H1 (cell line): ENCODE data around the gene MYOC. TPM values are rescaled to one million over a fixed set of nuclear protein-coding genes. Genes with fewer than 3 reads are reported as not detected.

ENCODE experiments used
- ASH2L ChIP-seq: fragments of 200-600, 300-600 bp; sonication (generic); IDR thresholded peaks from one replicate; pipeline ENCODE4 v1.7.1; 2017; ENCODE audit warnings: low read length
- BCL11A ChIP-seq, 2 experiments: IDR thresholded peaks; one replicate each; pipeline ENCODE4 v1.6.1; 2011; ENCODE audit warnings: low read depth in 2 of 2, low read length in 2 of 2, mild to moderate bottlenecking in 2 of 2
- BRCA1 ChIP-seq: IDR thresholded peaks from 2 replicates; pipeline ENCODE4 v1.6.1; 2012; ENCODE audit warnings: low read depth, low read length, improper control_type of control experiment
- CBX5 ChIP-seq: fragments of 300-800, 300-1000 bp; sonication (generic); IDR thresholded peaks from 2 replicates; pipeline ENCODE4 v1.7.1; 2016; ENCODE audit warnings: antibody characterized with exemption, low read length, low read depth
- CREB1 ChIP-seq: IDR thresholded peaks from 2 replicates; pipeline ENCODE4 v1.6.1; 2012; ENCODE audit warnings: inconsistent platforms
- CTBP2 ChIP-seq: IDR thresholded peaks from 2 replicates; pipeline ENCODE4 v1.7.0; 2011; ENCODE audit warnings: borderline replicate concordance, mild to moderate bottlenecking, moderate library complexity, mixed read lengths, low read length; ENCODE audit not compliant: insufficient read depth, insufficient read length
- CTCF ChIP-seq, 3 experiments: IDR thresholded peaks; 1 replicate in 2 of 3; 2 replicates in 1 of 3; pipeline versions ENCODE4 v1.5.1 to v1.6.1; 2011; ENCODE audit warnings: low read length in 3 of 3, mild to moderate bottlenecking in 3 of 3, inconsistent platforms in 2 of 3, low read depth in 1 of 3, moderate library complexity in 1 of 3; ENCODE audit not compliant: insufficient read depth in 1 of 3; ENCODE audit errors: control extremely low read depth in 1 of 3
- E2F6 ChIP-seq: IDR thresholded peaks from 2 replicates; pipeline ENCODE4 v1.6.1; 2012; ENCODE audit warnings: inconsistent platforms
- EZH2 ChIP-seq: fragments of 200-600 bp; sonication (generic); IDR thresholded peaks from 2 replicates; pipeline ENCODE4 v1.7.1; 2012; ENCODE audit warnings: low read depth, mild to moderate bottlenecking, moderate library complexity, low read length, inconsistent platforms; ENCODE audit not compliant: severe bottlenecking
- GTF2F1 ChIP-seq: IDR thresholded peaks from 2 replicates; pipeline ENCODE4 v1.6.1; 2012; ENCODE audit warnings: low read depth, low read length, improper control_type of control experiment, borderline replicate concordance
- JUN ChIP-seq: IDR thresholded peaks from 2 replicates; pipeline ENCODE4 v1.6.1; 2011; ENCODE audit warnings: low read depth, mild to moderate bottlenecking, improper control_type of control experiment, low read length
- PHF8 ChIP-seq: fragments of 200-600 bp; sonication (generic); conservative IDR thresholded peaks from 2 replicates; pipeline ENCODE4 v1.7.1; 2012; ENCODE audit warnings: low read depth, mild to moderate bottlenecking, inconsistent platforms, low read length, moderate library complexity
- POU5F1 ChIP-seq: IDR thresholded peaks from 2 replicates; pipeline ENCODE4 v1.6.1; 2011; ENCODE audit warnings: low read depth, mild to moderate bottlenecking, low read length, moderate library complexity
- RAD21 ChIP-seq, 2 experiments: IDR thresholded peaks in 1 of 2; conservative IDR thresholded peaks in 1 of 2; 2 replicates each; pipeline ENCODE4 v1.6.1; 2011; ENCODE audit warnings: low read depth in 2 of 2, low read length in 2 of 2, improper control_type of control experiment in 1 of 2, inconsistent platforms in 1 of 2, mild to moderate bottlenecking in 1 of 2, moderate library complexity in 1 of 2
- RBBP5 ChIP-seq: IDR thresholded peaks from 2 replicates; pipeline ENCODE4 v1.7.1; 2012; ENCODE audit warnings: low read depth, mild to moderate bottlenecking, inconsistent platforms, low read length, moderate library complexity, borderline replicate concordance
- RNF2 ChIP-seq: fragments of 200-900, 300-1000 bp; sonication (generic); IDR thresholded peaks from 2 replicates; pipeline ENCODE4 v1.7.1; 2016; ENCODE audit warnings: borderline replicate concordance, low read depth, mild to moderate bottlenecking, antibody characterized with exemption, low read length; ENCODE audit not compliant: poor library complexity, severe bottlenecking; ENCODE audit errors: missing control alignments
- RXRA ChIP-seq: IDR thresholded peaks from 2 replicates; pipeline ENCODE4 v1.6.1; 2011; ENCODE audit warnings: low read depth, mild to moderate bottlenecking, low read length, moderate library complexity; ENCODE audit not compliant: insufficient read depth
- SUZ12 ChIP-seq: fragments of 200-600 bp; sonication (generic); IDR thresholded peaks from 2 replicates; pipeline ENCODE4 v1.6.1; 2012; ENCODE audit warnings: mild to moderate bottlenecking, inconsistent platforms, low read length, moderate library complexity, mixed read lengths
- TAF1 ChIP-seq: IDR thresholded peaks from 2 replicates; pipeline ENCODE4 v1.6.1; 2011; ENCODE audit warnings: mild to moderate bottlenecking, low read depth, low read length
- TCF12 ChIP-seq: IDR thresholded peaks from 2 replicates; pipeline ENCODE4 v1.6.1; 2011; ENCODE audit warnings: low read depth, mild to moderate bottlenecking, low read length
- polyA plus RNA-seq, 7 experiments: library from polyadenylated mRNA; depleted of rRNA in 3 of 7; stranded (reverse) in 5 of 7; unstranded in 2 of 7; fragments of >200 nt in 5 of 7; fragments of 200-250 nt in 2 of 7; gene quantifications; 1 replicate in 5 of 7; 2 replicates in 1 of 7; 4 replicates in 1 of 7; pipeline versions ENCODE4 v1.2.1 to v1.2.3, GENCODE V29; 2011 to 2013; ENCODE audit warnings: missing spikeins in 2 of 7, mixed read lengths in 2 of 7
- total RNA-seq: library from RNA; stranded (reverse); fragmentation: NEBNext Ultra II Directional; extraction: Animal tissue kit (Norgen Biotek cat#: 25700); gene quantifications from 2 replicates; pipeline ENCODE4 v1.2.1, GENCODE V29; 2021

The MYOC gene
- total and polyA plus RNA-seq, 2 of the 8 experiments (the other 6 are each of a cell fraction or from before 2014, with no cell fraction given) = not detected

GRCh38 chr1:171654942-171655745, 2.7 kb upstream of the MYOC start (continued):
- TF ChIP-seq RXRA = no peak
- no peak for TF ChIP-seq BRCA1
- no peak for TF ChIP-seq POU5F1
- no peak for TF ChIP-seq E2F6
- no peak; the same call in 1 of the 2 replicates for TF ChIP-seq RBBP5
- peak; percentile 45 for TF ChIP-seq ASH2L
- no peak for TF ChIP-seq RNF2
- TF ChIP-seq GTF2F1 = no peak
- TF ChIP-seq BCL11A (IDR thresholded peaks at IDR 0.05; ENCODE audit: low read depth in 2 of 2, low read length in 2 of 2) = no peak
- TF ChIP-seq TCF12 = 0 out of 2 replicates have a peak, but pooled peaks have one; percentile 9
- TF ChIP-seq EZH2 = no peak
- peak; percentile 41; the same call in 1 of the 2 replicates for TF ChIP-seq CREB1
- no peak for TF ChIP-seq PHF8
- peak; percentile 65 to 71 for TF ChIP-seq RAD21 (IDR thresholded peaks at IDR 0.05 in 1 of 2, conservative IDR thresholded peaks at IDR 0.05 in 1 of 2; ENCODE audit: low read depth in 2 of 2, low read length in 2 of 2)
- TF ChIP-seq CBX5 = no peak
- TF ChIP-seq TAF1 = no peak
- peak; percentile 60 for TF ChIP-seq CTBP2
- TF ChIP-seq SUZ12 = no peak
- no peak for TF ChIP-seq JUN
- TF ChIP-seq CTCF (IDR thresholded peaks at IDR 0.05; ENCODE audit: control extremely low read depth in 1 of 3, insufficient read depth in 1 of 3, low read depth in 1 of 3, low read length in 3 of 3) = peak; percentile 79 to 91 (median 85)
